Measurements from ENCODE around the gene GTF2F2.

GRCh38 chr13:45156565-45157361 is 36.5 kb downstream of the GTF2F2 start:
- TF ChIP-seq, protein P1, sequence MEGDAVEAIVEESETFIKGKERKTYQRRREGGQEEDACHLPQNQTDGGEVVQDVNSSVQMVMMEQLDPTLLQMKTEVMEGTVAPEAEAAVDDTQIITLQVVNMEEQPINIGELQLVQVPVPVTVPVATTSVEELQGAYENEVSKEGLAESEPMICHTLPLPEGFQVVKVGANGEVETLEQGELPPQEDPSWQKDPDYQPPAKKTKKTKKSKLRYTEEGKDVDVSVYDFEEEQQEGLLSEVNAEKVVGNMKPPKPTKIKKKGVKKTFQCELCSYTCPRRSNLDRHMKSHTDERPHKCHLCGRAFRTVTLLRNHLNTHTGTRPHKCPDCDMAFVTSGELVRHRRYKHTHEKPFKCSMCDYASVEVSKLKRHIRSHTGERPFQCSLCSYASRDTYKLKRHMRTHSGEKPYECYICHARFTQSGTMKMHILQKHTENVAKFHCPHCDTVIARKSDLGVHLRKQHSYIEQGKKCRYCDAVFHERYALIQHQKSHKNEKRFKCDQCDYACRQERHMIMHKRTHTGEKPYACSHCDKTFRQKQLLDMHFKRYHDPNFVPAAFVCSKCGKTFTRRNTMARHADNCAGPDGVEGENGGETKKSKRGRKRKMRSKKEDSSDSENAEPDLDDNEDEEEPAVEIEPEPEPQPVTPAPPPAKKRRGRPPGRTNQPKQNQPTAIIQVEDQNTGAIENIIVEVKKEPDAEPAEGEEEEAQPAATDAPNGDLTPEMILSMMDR (IDR thresholded peaks at IDR 0.05): no peak
- no peak for TF ChIP-seq POLR2A (IDR thresholded peaks at IDR 0.05)
